HG03378 (cell line): ENCODE measurements around the gene TFAP2A.

ENCODE experiments used
- ATAC-seq: cut with Tn5 transposase; IDR thresholded peaks from one replicate; pipeline ENCODE4 v1.9.1; 2021; ENCODE audit warnings: mild to moderate bottlenecking, moderate library complexity; ENCODE audit not compliant: unreplicated experiment

Gene TFAP2A

DNA sequence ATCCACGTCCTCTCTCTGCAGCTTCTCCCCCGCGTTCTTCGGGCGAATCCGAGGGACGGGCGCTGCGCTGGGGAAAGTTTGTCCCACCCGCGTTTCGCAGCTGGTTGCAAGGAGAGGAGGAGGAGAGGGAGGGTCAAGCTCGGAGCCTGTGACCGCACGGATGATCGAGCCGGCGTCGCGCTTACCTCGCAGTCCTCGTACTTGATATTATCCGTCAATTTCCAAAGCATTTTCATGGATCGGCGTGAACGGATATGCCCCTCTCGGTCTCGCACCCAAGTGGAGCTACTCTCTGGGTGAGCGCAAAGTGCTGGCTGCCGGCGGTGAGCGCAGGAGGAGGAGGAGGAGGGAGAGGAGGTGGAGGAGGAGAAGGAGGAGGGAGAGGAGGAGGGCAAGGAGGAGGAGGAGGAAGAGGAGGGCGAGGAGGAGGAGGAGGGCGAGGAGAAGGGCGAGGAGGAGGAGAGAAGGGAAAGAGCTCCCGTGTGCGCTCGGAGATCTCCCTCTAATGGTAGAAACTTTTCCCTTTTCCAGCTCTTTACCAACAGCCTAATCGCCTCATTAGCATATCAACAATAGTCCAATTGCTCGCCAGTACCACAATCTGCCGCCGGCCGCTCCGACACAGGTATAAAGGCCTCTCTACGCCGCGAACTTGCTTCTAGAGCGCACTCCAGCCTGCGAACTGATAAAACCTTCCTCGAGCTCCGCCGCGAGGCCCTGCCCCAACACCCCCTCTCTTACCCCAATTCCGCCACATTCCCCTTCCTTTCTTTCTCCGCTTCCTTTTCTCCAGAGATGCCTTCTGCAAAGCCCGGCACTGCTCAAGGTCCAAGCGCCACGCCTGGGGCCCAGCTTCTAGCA is at the start of gene TFAP2A:
TSS of gene TFAP2A (minus strand) at position 319 of the 861 bp plus-strand sequence. CDS start at position 236, 83 bp downstream.
- no peak for ATAC-seq

DNA sequence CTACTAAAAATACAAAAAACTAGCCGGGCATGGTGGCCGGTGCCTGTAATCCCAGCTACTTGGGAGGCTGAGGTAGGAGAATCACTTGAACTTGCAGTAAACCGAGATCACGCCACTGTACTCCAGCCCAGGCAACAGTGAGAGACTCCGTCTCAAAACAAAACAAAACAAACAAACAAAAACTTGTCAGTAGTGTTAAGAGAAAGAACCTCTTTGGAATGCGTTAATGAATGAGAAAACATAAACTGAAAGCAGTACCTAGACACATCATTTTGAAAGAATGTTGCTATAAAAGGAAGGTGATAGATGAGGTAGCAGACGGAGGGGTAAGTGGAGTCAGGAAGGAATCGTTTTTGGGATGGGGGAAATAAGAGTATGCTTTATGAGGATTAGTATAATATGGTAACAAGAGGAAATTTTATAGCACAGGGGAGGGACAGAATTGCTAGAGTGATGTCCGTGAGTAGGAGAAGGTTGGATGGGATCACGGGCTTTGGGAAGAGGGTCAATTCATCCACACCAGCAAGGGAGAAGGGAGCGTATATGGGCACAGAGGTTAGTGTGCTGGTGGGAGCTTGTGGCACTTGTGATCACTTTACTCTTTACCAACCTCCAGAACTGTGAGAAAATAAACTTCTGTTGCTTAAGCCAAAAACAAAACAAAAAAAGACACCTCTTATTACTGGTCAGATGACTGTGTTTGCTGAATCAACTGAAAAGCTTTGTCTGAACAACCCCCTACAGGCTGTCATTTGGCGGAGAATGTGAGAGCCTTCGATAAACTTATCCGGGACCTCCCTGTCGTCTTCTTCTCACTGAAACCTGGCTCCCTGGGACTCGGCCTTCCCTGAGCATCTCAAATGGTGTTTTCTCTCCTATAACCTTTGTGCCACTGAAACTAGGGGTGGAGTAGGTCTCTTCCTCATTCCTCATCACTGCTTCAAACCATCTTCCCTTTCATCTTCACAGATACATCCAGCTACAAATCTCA is 48.9 kb upstream of the TFAP2A start:
- ATAC-seq, result no peak

DNA sequence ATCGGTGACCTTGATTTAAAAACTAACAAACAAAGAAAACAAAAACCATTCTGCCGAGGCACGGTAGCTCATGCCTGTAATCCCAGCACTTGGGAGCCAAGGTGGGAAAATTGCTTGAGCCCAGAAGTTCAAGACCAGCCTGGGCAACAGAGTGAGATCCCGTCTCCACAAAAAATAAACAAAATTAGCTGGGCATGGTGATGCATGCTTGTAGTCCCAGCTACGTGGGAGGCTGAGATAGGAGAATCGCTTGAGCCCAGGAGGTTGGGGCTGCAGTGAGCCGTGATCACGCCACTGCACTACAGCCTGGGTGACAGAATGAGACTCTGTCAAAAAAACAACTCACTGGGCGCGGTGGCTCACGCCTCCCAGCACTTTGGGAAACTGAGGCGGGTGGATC is 48.2 kb upstream of the TFAP2A start:
- no peak for ATAC-seq

DNA sequence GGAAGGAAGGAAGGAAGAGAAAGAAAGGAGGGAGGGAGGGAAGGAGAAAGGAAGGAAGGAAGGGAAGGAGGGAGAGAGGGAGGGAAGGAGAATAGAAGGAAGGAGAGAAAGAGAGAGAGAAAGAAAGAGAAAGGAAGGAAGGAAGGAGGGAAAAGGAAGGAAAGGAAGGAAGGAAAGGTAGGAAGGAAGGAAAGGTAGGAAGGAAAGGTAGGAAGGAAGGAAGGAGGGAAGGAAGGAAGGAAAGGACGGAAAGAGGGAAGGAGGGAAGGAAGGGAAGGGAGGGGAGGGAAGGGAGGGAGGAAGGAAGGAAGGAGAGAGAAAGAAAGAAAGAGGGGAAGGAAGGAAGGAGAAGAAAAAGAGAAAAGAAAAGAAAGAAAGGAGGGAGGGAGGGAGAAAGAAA is 47.0 kb upstream of the TFAP2A start:
- no peak for ATAC-seq

DNA sequence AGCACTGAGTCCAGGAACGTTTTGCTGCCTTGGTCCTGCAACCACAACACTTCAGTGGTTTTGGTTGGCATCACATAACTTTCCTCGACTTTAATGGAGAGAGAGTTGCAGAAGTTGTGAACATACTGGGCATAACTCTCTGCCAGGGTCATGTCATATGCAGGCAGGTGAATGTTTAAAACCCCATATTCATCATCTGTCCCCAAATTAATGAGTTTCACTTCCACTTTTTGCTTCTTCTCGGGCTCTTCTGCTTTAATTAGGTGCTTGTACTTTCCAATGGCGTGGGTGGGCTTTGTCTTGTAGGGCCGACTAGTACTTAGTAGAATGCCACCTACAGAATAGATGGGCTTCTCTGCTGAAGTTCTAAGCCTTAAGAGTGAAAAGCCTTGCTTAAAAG is 45.2 kb upstream of the TFAP2A start:
- peak; percentile 98 for ATAC-seq

DNA sequence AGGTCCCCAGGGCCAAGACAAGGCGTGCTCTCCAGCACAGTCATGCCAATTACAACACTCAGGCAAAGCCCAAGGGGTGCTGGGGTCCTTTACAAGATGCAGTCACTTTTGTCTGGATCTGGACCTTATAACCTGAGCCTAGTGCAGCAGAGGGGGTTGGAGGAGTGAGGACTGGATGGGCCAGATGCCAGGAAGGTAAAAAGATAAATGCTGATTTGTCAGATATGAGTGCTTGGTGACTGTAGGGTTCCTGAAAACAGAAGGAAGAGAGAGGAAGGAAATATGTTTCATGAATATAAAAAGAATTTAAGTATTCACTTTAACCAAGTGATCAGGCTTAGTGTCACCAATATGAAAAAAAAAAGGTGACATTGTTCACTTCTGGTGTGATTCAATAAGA is 43.4 kb upstream of the TFAP2A start:
- no peak for ATAC-seq

DNA sequence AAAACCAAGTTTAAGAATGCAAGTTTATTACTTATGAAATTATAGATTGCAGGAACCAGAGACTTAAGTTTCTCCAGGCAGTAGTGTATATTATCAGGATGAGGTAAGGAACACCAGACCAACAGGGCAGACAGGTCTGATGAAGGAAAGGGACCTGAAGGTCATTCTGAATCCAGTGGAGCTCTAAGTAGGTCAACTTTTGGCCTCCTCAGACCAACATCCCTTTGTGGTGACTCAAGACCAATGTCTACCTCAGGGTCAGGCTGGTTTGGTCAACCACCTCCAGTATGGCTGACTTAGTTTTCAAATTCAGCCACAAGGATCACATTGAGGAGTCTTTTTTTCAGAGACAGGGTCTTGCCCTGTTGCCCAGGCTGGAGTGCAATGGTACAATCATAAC is 38.7 kb upstream of the TFAP2A start:
- no peak for ATAC-seq

DNA sequence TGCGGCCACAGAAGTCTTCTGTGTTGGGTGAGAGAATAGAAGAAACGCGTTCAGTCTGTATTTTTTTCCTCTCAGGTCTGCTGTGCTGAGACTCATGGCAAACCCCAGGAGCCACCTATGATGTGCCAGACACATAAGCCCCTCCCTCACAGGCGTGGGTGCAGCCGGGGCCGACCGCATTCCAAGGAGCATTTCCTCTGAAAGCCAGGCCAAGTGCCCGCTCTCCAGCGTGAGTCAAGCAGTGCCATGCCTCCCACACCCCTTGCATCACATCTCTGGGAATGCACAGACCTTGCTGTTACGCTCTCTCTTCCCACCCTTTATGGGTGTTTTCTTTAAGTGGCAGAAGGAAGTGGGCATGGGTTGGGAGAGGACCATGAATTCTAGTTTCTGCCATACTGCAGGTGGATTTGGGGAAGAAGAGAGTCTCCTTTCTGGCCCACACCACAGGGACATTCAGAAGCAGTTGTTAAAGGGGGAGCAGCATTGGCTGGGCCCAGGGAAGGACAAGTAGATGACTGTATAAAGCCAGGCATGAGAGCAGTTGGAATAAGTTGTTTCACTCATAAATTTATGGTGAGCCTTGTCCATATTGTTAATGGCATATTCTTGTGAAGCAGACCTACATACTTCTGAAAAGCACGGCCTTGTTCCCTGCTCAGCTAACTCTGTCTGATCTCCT is 37.1 kb upstream of the TFAP2A start:
- ATAC-seq, result no peak

DNA sequence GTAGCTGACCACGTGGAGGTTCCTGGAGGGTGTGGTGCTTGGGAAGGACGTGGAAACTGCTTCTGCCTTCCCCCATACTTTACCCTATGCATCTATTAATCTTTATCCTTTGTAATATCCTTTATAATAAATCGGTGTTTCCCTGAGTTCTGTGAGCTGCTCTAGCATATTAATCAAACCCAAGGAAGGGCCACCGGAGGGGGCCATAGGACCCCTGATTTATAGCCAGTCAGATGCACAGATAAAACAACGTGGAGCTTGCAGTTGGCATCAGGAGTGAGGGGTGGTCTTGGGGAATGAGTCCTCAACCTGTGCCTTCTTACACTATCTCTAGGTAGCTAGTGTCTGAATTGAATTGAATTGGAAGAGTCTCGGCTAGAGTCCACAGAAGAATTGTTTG is 36.5 kb upstream of the TFAP2A start:
- no peak for ATAC-seq

DNA sequence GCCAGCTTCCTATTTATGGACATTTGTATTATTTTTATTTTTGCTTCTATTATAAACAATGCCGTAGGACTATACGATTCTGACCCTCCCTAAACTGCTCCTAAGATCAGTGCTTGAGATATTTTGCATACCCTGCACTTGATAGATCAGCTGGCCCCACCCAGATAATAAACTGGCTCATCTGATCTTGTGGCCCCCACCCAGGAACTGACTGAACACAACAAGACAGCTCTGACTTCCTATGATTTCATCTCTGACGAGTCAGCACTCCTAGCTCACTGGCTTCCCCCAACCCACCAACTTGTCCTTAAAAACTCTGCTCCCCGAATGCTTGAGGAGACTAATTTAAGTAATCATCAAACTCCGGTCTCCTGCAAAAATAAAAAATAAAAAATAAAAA is 34.9 kb upstream of the TFAP2A start:
- no peak for ATAC-seq

DNA sequence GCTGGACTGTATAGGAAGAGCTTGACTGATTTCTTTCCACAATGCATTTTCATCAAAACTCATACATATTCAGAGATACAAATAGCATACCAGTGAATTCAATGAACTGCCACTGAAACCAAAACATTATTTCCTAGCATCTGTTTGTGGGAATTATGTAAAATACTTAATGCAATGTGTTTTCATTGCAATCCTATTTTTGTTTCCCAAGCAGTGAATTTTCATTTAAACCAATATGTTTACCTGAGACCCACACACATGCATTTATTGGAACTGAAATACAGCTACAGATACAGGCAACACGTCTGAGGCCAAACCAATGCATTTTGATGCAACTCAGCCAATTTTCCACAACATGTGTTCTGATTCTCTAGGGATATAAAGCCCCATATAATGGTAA is 33.2 kb upstream of the TFAP2A start:
- ATAC-seq, result no peak

DNA sequence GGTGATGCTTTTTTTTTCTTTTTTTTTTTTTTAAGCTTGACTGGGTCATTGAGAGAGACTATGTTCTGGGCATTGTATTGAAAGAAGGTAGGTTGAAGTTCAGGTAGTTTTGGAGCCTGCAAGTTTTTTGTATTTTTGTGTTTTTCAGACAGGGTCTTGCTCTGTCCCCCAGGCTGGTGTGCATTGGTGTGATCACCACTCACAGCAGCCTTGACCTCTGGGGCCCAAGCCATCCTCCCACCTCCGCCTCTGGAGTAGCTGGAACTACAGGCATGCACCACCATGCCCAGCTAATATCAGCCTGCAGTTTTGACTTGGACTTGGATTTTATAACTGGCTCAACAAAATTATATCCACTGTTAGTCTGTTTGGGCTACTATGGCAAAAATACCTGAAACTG is 31.7 kb upstream of the TFAP2A start:
- no peak for ATAC-seq

DNA sequence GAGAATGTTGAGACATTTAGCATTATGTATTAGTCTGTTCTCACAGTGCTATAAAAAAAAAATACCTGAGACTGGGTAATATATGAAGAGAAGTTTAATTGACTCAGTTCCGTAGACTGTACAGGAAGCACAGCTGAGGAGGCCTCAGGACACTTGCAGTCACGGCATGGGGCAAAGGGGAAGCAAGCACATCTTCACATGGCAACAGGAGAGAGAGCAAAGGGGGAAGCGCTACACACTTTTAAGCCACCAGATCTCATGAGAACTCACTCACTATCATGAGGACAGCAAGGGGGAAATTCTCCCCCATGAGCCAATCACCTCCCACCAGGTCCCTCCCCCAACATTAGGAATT is 26.8 kb upstream of the TFAP2A start:
- ATAC-seq, result no peak

DNA sequence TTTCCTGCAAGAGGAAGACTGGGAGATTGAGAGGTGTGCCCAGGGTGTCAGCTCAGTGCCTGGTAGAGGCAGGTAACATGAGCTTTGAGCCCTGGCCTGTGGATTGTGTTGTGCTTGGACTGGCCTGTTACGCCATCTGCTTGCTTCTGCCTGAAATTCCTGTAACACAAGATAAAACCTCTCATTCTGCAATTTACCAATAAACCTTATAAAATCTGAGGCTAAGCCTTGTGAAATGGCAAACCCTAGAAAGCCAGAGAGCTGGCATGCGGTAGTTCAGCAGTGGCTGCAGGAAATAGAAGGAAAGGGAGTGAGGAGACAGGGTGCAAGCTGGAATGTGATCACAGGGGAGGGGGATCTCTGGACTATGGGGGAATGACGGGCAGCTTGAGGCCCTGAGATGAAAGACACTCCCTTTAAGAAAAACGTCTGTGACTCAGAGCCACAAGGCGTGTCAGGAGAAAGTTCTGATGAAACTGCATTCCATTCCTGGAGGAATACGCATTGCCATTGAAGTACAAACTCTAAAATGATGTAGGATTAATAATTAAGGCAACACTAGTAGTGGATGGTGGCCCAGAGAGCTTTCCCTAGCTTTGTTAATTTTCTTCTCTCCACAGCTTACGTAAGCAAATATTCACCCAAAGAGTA is 26.3 kb upstream of the TFAP2A start:
- no peak for ATAC-seq

DNA sequence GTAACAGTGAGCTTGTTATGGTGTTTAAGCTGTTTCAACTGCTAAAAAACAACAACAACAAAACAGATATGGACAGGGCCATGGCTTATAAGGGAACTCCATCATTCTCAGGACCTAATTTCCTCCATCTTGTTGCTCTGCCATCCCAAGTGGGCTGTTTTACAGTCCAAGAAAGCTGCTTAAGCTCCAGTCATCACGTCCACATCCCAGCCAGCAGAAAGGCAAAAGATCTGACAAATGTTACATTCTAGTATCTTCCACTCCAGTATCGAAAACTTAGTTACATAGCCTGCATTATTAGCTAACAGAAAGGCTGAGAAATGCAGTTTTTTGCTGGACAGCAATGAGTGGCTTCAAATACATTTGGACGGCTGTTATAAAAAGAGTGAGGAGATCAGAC is 23.0 kb upstream of the TFAP2A start:
- no peak for ATAC-seq

DNA sequence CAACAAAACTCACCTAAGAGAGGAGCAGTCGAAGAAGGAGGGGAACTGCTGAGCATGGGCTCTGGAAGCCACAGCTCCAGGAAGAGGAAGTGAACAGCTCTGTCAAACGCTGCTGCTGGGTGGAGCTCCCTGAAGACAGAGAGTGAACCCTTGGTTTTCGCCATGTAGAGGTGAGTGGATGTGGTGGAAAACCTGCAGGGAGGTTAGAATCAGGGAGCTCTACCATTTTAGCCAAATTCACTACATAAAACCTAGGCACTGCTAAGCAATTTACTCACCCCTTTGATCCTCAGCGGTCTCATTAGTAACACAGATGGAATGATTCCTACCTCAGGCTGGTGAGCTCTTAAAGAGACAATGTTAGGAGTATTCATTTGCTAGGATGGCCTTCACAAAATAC is 19.4 kb upstream of the TFAP2A start:
- no peak for ATAC-seq

DNA sequence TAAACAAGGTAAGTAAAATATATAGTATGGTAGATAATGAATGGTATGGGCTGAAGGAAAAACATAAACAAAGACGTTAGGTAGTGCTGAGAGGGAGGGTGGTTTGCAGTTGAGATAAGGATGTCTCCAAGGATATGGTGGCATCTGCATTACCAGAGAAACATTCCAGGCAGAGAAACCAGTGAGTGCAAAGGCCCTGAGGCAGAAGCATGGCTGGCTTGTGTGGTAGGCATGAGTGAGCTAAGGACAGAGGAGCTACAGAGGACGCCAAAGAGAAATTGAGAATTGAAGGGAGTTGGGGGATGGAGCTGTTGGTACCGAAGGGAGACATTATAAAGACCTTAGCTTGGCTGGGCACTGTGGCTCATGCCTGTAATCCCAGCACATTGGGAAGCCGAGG is 18.4 kb upstream of the TFAP2A start:
- ATAC-seq, result no peak

DNA sequence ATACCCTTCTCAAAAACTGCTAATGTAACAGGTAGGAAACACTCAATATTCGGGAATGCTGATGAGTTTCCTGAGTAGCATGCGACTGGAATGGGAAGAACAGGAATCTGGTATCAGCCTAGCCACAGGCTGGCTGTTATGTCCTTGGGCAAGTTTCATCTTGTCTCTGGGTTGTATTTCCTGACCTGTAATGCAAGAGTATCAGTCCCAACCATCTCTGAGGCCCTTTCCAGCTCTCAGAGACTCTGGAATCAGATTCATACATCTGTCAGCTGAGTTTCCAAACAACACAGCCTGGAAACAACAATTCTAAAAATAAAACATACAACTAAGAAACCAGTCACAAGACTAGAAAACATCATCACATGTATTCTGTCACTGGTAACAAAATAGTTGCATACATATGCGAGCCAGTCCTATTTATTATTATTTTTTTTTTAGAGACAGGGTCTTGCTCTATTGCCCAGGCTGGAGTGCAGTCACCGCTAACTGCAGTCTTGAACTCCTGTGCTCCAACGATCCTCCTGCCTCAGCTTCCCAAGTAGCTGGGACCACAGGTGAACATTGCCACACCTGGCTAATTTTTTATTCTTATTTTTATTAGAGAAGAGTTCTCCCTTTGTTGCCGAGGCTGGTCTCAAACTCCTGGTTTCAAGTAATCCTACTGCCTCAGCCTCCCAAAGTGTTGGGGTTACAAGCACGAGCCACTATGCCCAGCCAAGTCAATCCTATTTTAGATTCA is 16.7 kb upstream of the TFAP2A start:
- ATAC-seq, result no peak

DNA sequence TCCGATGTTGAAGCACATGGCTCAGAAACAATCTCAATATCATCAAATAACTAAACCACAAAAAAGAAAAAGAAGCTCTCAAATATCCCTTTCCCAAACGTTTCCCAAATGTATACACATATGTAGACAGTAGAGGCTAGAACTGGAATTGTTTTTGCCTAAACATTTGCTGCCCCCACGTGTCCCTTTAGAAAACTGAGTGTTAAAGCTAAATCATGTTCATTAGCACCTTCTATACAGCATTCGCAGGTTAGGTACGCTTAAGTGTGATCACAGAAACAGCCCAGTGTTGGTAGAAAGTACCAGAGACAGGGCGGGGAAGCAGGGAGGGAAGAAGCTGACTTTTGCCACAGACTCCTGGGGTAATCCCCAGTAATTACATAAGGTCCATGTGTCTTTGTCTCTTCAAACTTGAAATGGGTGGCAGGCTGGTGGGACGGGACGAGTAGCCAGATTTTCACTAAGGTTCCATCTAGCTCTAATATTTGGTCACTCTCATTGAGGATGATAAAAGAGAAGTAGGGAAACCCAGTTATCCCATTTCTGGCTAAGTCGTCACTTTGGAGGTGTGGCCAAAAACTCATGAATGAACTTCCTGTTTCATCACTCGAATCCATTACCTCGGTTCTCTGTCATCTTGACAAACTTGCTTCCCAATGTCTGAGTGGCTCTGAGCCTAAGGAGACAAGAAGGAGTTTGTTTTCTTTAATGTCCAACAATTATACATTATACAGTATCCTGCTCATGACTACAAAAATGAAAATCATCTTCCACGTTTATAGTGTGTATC is 15.0 kb upstream of the TFAP2A start:
- ATAC-seq, result peak; percentile 77
